ENCODE measurements around the gene MEX3D. TPM values are rescaled to one million over a fixed set of nuclear protein-coding genes. Genes with fewer than 3 reads are reported as not detected.
"Not testable (repeated sequence)": the region's sequence is repeated elsewhere in the genome, so short reads cannot be mapped to it uniquely, and the experiment has no call there.

MEX3D gene
- total and polyA plus RNA-seq, 5 donors from 2014 or later = 0.21 to 3.6 TPM; not detected in 3

DNA sequence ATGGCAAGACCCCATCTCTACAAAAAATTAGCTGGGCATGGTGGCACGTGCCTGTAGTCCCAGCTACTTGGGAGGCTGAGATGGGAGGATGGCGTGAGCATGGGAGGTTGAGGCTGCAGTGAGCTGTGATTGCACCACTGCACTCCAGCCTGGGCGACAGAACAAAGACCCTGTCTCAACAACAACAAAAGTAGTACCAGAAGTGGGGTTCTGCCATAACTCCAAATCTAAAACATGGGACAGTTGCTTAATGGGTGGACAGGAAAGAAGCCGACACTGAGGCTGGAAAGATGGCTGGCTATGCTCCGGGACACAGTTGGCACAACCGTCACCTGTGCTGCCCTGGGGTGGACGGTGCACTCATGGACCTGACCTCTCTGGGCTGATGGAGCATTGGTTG, 32.4 kb downstream of the MEX3D start:
- H3K9me3 Mint-ChIP-seq; H3K4me3 ChIP-seq (ENCODE audit: low read depth, low read length); H3K27ac Mint-ChIP-seq; DNase-seq; H3K4me1 ChIP-seq (ENCODE audit: control insufficient read depth, insufficient read depth, low read length, poor library complexity, severe bottlenecking); H3K27ac ChIP-seq (ENCODE audit: insufficient read depth, low read length, poor library complexity, severe bottlenecking); H3K36me3 ChIP-seq (ENCODE audit: control insufficient read depth, insufficient read depth, low read length); H3K4me1 Mint-ChIP-seq; H3K36me3 Mint-ChIP-seq; ATAC-seq (ENCODE audit: low read depth in 2 of 2); H3K4me3 Mint-ChIP-seq; H3K9me3 ChIP-seq (ENCODE audit: control insufficient read depth in 2 of 2, low read length in 2 of 2); H3K27me3 ChIP-seq (ENCODE audit: control insufficient read depth, insufficient read depth, low read length): not testable (repeated sequence)
- peaks cover 10% of the 10 kb centered on the region for H3K27me3 Mint-ChIP-seq

- Mint-ChIP-seq H3K4me1 (no peaks in the 10 kb centered on the region), H3K4me3 (no peak overlapping the region), H3K27ac (no peak overlapping the region), H3K9me3 (peaks cover 0 to 1% (median 0%) of the 10 kb centered on the region in 7 donors), H3K36me3 (no peaks in the 10 kb centered on the region), H3K27me3 (peaks cover 8% of the 10 kb centered on the region)
- DNase-seq (no peak), ATAC-seq (ENCODE audit: low read depth in 2 of 2) (no peak)
- no peak overlapping the region for H3K27ac ChIP-seq (ENCODE audit: insufficient read depth, low read length, poor library complexity, severe bottlenecking)
- H3K36me3 ChIP-seq (ENCODE audit: control insufficient read depth, insufficient read depth, low read length) = no peaks in the 10 kb centered on the region
- H3K4me3 ChIP-seq (ENCODE audit: low read depth, low read length) = no peak overlapping the region
- no peaks in the 10 kb centered on the region for H3K9me3 ChIP-seq (ENCODE audit: control insufficient read depth in 2 of 2, low read length in 2 of 2)
- no peaks in the 10 kb centered on the region for H3K4me1 ChIP-seq (ENCODE audit: control insufficient read depth, insufficient read depth, low read length, poor library complexity, severe bottlenecking)
- no peaks in the 10 kb centered on the region for H3K27me3 ChIP-seq (ENCODE audit: control insufficient read depth, insufficient read depth, low read length)
These were observed 33.2 kb downstream of the MEX3D start for GRCh38 chr19:1534972-1535371.

- no peak for DNase-seq
- H3K9me3 ChIP-seq (ENCODE audit: control insufficient read depth in 2 of 2, low read length in 2 of 2) = no peaks in the 10 kb centered on the region
- H3K4me3 ChIP-seq (ENCODE audit: low read depth, low read length) = no peak overlapping the region
- no peaks in the 10 kb centered on the region for H3K4me1 Mint-ChIP-seq
- no peaks in the 10 kb centered on the region for H3K4me1 ChIP-seq (ENCODE audit: control insufficient read depth, insufficient read depth, low read length, poor library complexity, severe bottlenecking)
- H3K27ac Mint-ChIP-seq = no peak overlapping the region
- H3K27ac ChIP-seq (ENCODE audit: insufficient read depth, low read length, poor library complexity, severe bottlenecking) = no peak overlapping the region
- H3K9me3 Mint-ChIP-seq = peaks cover 0 to 1% (median 0%) of the 10 kb centered on the region in 7 donors
- no peaks in the 10 kb centered on the region for H3K36me3 ChIP-seq (ENCODE audit: control insufficient read depth, insufficient read depth, low read length)
- ATAC-seq (ENCODE audit: low read depth in 2 of 2) = no peak
- H3K27me3 ChIP-seq (ENCODE audit: control insufficient read depth, insufficient read depth, low read length) = no peaks in the 10 kb centered on the region
- H3K36me3 Mint-ChIP-seq = no peaks in the 10 kb centered on the region
- H3K4me3 Mint-ChIP-seq = no peak overlapping the region
- H3K27me3 Mint-ChIP-seq = peaks cover 8% of the 10 kb centered on the region
These were observed 34.5 kb downstream of the MEX3D start for GRCh38 chr19:1533510-1534150.

- no peaks in the 10 kb centered on the region for H3K27me3 ChIP-seq (ENCODE audit: control insufficient read depth, insufficient read depth, low read length)
- peaks cover 7% of the 10 kb centered on the region for H3K27me3 Mint-ChIP-seq
These were observed 36.1 kb downstream of the MEX3D start for GRCh38 chr19:1532003-1532402.

GRCh38 chr19:1531587-1531986, 36.5 kb downstream of the MEX3D start:
- no peak overlapping the region for H3K4me3 ChIP-seq (ENCODE audit: low read depth, low read length)
- ATAC-seq (ENCODE audit: low read depth in 2 of 2) (no peak), DNase-seq (no peak)
- H3K36me3 Mint-ChIP-seq = no peaks in the 10 kb centered on the region
- peaks cover 0 to 1% (median 0%) of the 10 kb centered on the region in 7 donors for H3K9me3 Mint-ChIP-seq
- no peak overlapping the region for H3K4me3 Mint-ChIP-seq
- no peaks in the 10 kb centered on the region for H3K27me3 ChIP-seq (ENCODE audit: control insufficient read depth, insufficient read depth, low read length)
- peaks cover 7% of the 10 kb centered on the region for H3K27me3 Mint-ChIP-seq
- no peaks in the 10 kb centered on the region for H3K4me1 Mint-ChIP-seq
- H3K27ac ChIP-seq (ENCODE audit: insufficient read depth, low read length, poor library complexity, severe bottlenecking) = no peak overlapping the region
- H3K9me3 ChIP-seq (ENCODE audit: control insufficient read depth in 2 of 2, low read length in 2 of 2) = no peaks in the 10 kb centered on the region
- no peak overlapping the region for H3K27ac Mint-ChIP-seq
- H3K4me1 ChIP-seq (ENCODE audit: control insufficient read depth, insufficient read depth, low read length, poor library complexity, severe bottlenecking) = no peaks in the 10 kb centered on the region
- H3K36me3 ChIP-seq (ENCODE audit: control insufficient read depth, insufficient read depth, low read length) = no peaks in the 10 kb centered on the region

More at GRCh38 chr19:1532003-1532402, 36.1 kb downstream of the MEX3D start:
- no peaks in the 10 kb centered on the region for H3K9me3 ChIP-seq (ENCODE audit: control insufficient read depth in 2 of 2, low read length in 2 of 2)
- Mint-ChIP-seq H3K9me3 (peaks cover 0 to 1% (median 0%) of the 10 kb centered on the region in 7 donors), H3K36me3 (no peaks in the 10 kb centered on the region), H3K4me3 (no peak overlapping the region), H3K27ac (no peak overlapping the region), H3K4me1 (no peaks in the 10 kb centered on the region)
- no peaks in the 10 kb centered on the region for H3K36me3 ChIP-seq (ENCODE audit: control insufficient read depth, insufficient read depth, low read length)
- no peak for ATAC-seq (ENCODE audit: low read depth in 2 of 2)
- no peaks in the 10 kb centered on the region for H3K4me1 ChIP-seq (ENCODE audit: control insufficient read depth, insufficient read depth, low read length, poor library complexity, severe bottlenecking)
- H3K4me3 ChIP-seq (ENCODE audit: low read depth, low read length) = no peak overlapping the region
- no peak overlapping the region for H3K27ac ChIP-seq (ENCODE audit: insufficient read depth, low read length, poor library complexity, severe bottlenecking)
- DNase-seq = no peak

DNA sequence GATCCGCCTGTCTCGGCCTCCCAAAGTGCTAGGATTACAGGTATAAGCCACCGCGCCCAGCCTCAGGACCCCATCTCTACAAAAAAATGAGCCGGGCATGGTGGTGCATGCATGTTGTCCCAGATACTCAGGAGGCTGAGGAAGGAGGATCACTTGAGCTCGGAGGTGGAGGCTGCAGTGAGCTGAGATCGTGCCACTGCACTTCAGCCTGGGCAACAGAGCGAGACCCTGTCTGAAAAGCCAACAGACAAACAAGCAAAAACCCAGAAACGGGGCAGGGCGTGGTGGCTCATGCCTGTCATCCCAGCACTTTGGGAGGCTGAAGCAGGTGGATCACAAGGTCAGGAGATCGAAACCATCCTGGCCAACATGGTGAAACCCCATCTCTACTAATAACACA, 37.3 kb downstream of the MEX3D start:
- not testable (repeated sequence) for H3K36me3 ChIP-seq (ENCODE audit: control insufficient read depth, insufficient read depth, low read length); H3K4me3 ChIP-seq (ENCODE audit: low read depth, low read length); H3K27ac ChIP-seq (ENCODE audit: insufficient read depth, low read length, poor library complexity, severe bottlenecking); H3K4me3 Mint-ChIP-seq; H3K36me3 Mint-ChIP-seq; H3K4me1 ChIP-seq (ENCODE audit: control insufficient read depth, insufficient read depth, low read length, poor library complexity, severe bottlenecking); H3K9me3 Mint-ChIP-seq; H3K27me3 ChIP-seq (ENCODE audit: control insufficient read depth, insufficient read depth, low read length); ATAC-seq (ENCODE audit: low read depth in 2 of 2); H3K9me3 ChIP-seq (ENCODE audit: control insufficient read depth in 2 of 2, low read length in 2 of 2); DNase-seq; H3K4me1 Mint-ChIP-seq; H3K27ac Mint-ChIP-seq
- peaks cover 14% of the 10 kb centered on the region for H3K27me3 Mint-ChIP-seq

DNA sequence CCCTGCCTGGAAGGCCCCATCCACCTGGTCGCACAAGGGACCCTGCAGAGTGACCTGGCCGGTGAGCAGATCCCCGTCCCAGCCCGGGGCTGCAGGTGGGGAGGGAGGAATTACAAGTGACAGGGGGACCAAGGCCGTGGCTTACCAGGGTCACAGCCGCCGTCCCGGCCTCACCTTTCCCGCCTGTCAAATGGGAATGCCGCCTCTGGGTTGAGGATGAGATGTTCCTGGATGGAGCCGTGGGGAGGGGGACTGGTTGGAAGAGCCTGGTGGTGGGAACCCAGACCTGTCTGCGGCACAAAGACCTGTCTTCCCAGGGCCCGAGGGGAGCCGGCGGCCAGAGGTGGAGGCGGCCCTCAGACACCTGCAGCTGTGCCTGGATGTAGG, 38.7 kb downstream of the MEX3D start:
- Histone ChIP-seq H3K9me3 (ENCODE audit: control insufficient read depth in 2 of 2, low read length in 2 of 2) (no peaks in the 10 kb centered on the region), H3K4me1 (ENCODE audit: control insufficient read depth, insufficient read depth, low read length, poor library complexity, severe bottlenecking) (no peaks in the 10 kb centered on the region), H3K27me3 (ENCODE audit: control insufficient read depth, insufficient read depth, low read length) (peaks cover 5% of the 10 kb centered on the region), H3K4me3 (ENCODE audit: low read depth, low read length) (no peak overlapping the region), H3K27ac (ENCODE audit: insufficient read depth, low read length, poor library complexity, severe bottlenecking) (no peak overlapping the region), H3K36me3 (ENCODE audit: control insufficient read depth, insufficient read depth, low read length) (no peaks in the 10 kb centered on the region)
- Mint-ChIP-seq H3K9me3 (peaks cover 0 to 3% (median 0%) of the 10 kb centered on the region in 7 donors), H3K36me3 (no peaks in the 10 kb centered on the region), H3K4me3 (no peak overlapping the region), H3K27me3 (peaks cover 23% of the 10 kb centered on the region), H3K27ac (no peak overlapping the region), H3K4me1 (peaks cover 0 to 10% (median 3%) of the 10 kb centered on the region in 4 donors)
- ATAC-seq (ENCODE audit: low read depth in 2 of 2) (no peak), DNase-seq (no peak)

Measured in CD4-positive, CD25-positive, alpha-beta regulatory T cell (primary cell).